A549 (cell line): ENCODE measurements around the gene SELENOW. TPM values are rescaled to one million over a fixed set of nuclear protein-coding genes. Genes with fewer than 3 reads are reported as not detected.

Source experiments
- ATAC-seq, 2 experiments: fragments of 200-7000 bp in 1 of 2; fragments of >200 bp in 1 of 2; cut with Nextera tagmentation in 1 of 2; cut with Tn5 transposase in 1 of 2; 3 replicates each; pipeline versions ENCODE4 v1.8.0 to v1.9.1; 2018 to 2020; ENCODE audit warnings: mild to moderate bottlenecking in 1 of 2, moderate library complexity in 1 of 2
- CTCF ChIA-PET: fragments of 300-600 bp; sonication (Branson Sonifier 250); formaldehyde crosslinking; extraction: SDS; loops from one replicate; lab custom pipeline; 2021; ENCODE audit warnings: antibody characterized with exemption, inconsistent platforms; lab: Yijun Ruan, JAX
- POLR2A ChIA-PET: fragments of 350-600 bp; formaldehyde crosslinking; extraction: SDS; loops from one replicate; lab custom pipeline; 2021; ENCODE audit warnings: antibody characterized with exemption, inconsistent platforms; lab: Yijun Ruan, JAX
- DNase-seq, 2 experiments: peaks; one replicate each; pipeline versions ENCODE4 v3.0.0 to v3.0.0-alpha.2; 2011 to 2016; ENCODE audit warnings: low read depth in 1 of 2, low spot score in 1 of 2
- FAIRE-seq: peaks from 2 replicates; lab custom pipeline; 2011; peaks lifted over from hg19 to GRCh38; lab: Jason Lieb, UNC
- H3K27ac ChIP-seq, 2 experiments: fragments of >200 bp; sonication (Bioruptor Twin); formaldehyde crosslinking; 3 replicates each; pipeline ENCODE4 v1.5.1; 2016 to 2017
- H3K4me1 ChIP-seq: fragments of >200 bp; sonication (Bioruptor Twin); formaldehyde crosslinking; 3 replicates; pipeline ENCODE4 v1.6.1; 2016
- H3K4me2 ChIP-seq: fragments of >200 bp; sonication (Bioruptor Twin); formaldehyde crosslinking; 3 replicates; pipeline ENCODE4 v1.6.1; 2016
- H3K4me3 ChIP-seq: fragments of >200 bp; sonication (Bioruptor Twin); formaldehyde crosslinking; 3 replicates; pipeline ENCODE4 v1.5.1; 2016
- H3K9me3 ChIP-seq: fragments of >200 bp; sonication (Bioruptor Twin); formaldehyde crosslinking; 3 replicates; pipeline ENCODE4 v1.6.1; 2016
- BHLHE40 ChIP-seq: IDR thresholded peaks from 2 replicates; pipeline ENCODE4 v1.6.1; 2012; ENCODE audit warnings: low read depth, low read length, inconsistent platforms
- CBX8 ChIP-seq: fragments of 200-600 bp; sonication (generic); IDR thresholded peaks from 2 replicates; pipeline ENCODE4 v1.6.1; 2016
- CEBPB ChIP-seq, 2 experiments: fragments of >200 bp in 1 of 2; sonication (Bioruptor Twin) in 1 of 2; formaldehyde crosslinking in 1 of 2; IDR thresholded peaks; 2 replicates each; pipeline ENCODE4 v1.6.1; 2012 to 2016
- CTCF ChIP-seq: fragments of >200 bp; sonication (Bioruptor Twin); formaldehyde crosslinking; IDR thresholded peaks from 3 replicates; pipeline ENCODE4 v1.5.1; 2016
- EHF ChIP-seq: fragments of 250-450 bp; sonication (Bioruptor Pico); IDR thresholded peaks from 2 replicates; pipeline ENCODE4 v1.5.0; 2020; ENCODE audit warnings: mild to moderate bottlenecking
- ELK1 ChIP-seq: fragments of 150-350 bp; IDR thresholded peaks from 2 replicates; pipeline ENCODE4 v1.6.1; 2014; ENCODE audit warnings: low read depth, mild to moderate bottlenecking, low read length
- FOSB ChIP-seq: fragments of 250-450 bp; sonication (Bioruptor Pico); IDR thresholded peaks from 2 replicates; pipeline ENCODE4 v1.5.0; 2020; ENCODE audit warnings: mild to moderate bottlenecking, moderate library complexity
- FOXS1 ChIP-seq: fragments of 250-450 bp; sonication (Bioruptor Pico); IDR thresholded peaks from 2 replicates; pipeline ENCODE4 v1.5.0; 2020; ENCODE audit warnings: mild to moderate bottlenecking, moderate library complexity
- GATA3 ChIP-seq: IDR thresholded peaks from 2 replicates; pipeline ENCODE4 v1.6.1; 2012; ENCODE audit warnings: borderline replicate concordance
- HDAC2 ChIP-seq: fragments of 200-600 bp; sonication (generic); IDR thresholded peaks from 2 replicates; pipeline ENCODE4 v1.6.1; 2016
- HOXA7 ChIP-seq: fragments of 250-450 bp; sonication (Bioruptor Pico); IDR thresholded peaks from 2 replicates; pipeline ENCODE4 v1.5.0; 2020; ENCODE audit warnings: mild to moderate bottlenecking, moderate library complexity
- HOXB5 ChIP-seq: fragments of 250-450 bp; sonication (Bioruptor Pico); IDR thresholded peaks from 2 replicates; pipeline ENCODE4 v1.5.0; 2020; ENCODE audit warnings: mild to moderate bottlenecking, moderate library complexity
- JUN ChIP-seq, 2 experiments: fragments of >200 bp; sonication (Bioruptor Twin); formaldehyde crosslinking; IDR thresholded peaks; 2 replicates in 1 of 2; 3 replicates in 1 of 2; pipeline ENCODE4 v1.6.1; 2016 to 2017
- KDM1A ChIP-seq: fragments of 200-600 bp; sonication (generic); IDR thresholded peaks from 2 replicates; pipeline ENCODE4 v1.6.1; 2016; ENCODE audit warnings: low read depth, mild to moderate bottlenecking
- MAFK ChIP-seq: fragments of 450-650 bp; IDR thresholded peaks from 2 replicates; pipeline ENCODE4 v1.6.1; 2014; ENCODE audit not compliant: partially characterized antibody
- MAX ChIP-seq: IDR thresholded peaks from 2 replicates; pipeline ENCODE4 v1.6.1; 2012
- NPAS2 ChIP-seq: fragments of 250-450 bp; sonication (Bioruptor Pico); IDR thresholded peaks from 2 replicates; pipeline ENCODE4 v1.8.0; 2022; ENCODE audit warnings: mild to moderate bottlenecking, moderate library complexity, borderline replicate concordance
- POLR2AphosphoS2 ChIP-seq: conservative IDR thresholded peaks from 2 replicates; pipeline ENCODE4 v1.6.1; 2012; ENCODE audit warnings: low read length, improper control_type of control experiment, inconsistent platforms
- RAD21 ChIP-seq, 2 experiments: fragments of >200 bp in 1 of 2; sonication (Bioruptor Twin) in 1 of 2; formaldehyde crosslinking in 1 of 2; IDR thresholded peaks in 1 of 2; conservative IDR thresholded peaks in 1 of 2; 2 replicates in 1 of 2; 3 replicates in 1 of 2; pipeline ENCODE4 v1.6.1; 2012 to 2018; ENCODE audit warnings: inconsistent platforms in 1 of 2
- RARB ChIP-seq: fragments of 250-450 bp; sonication (Bioruptor Pico); IDR thresholded peaks from 2 replicates; pipeline ENCODE4 v1.8.0; 2021; ENCODE audit warnings: mild to moderate bottlenecking, moderate library complexity
- RCOR1 ChIP-seq: fragments of 150-350 bp; IDR thresholded peaks from 2 replicates; pipeline ENCODE4 v1.6.1; 2014; ENCODE audit warnings: antibody characterized with exemption, low read length, low read depth
- RFX5 ChIP-seq: fragments of 450-650 bp; IDR thresholded peaks from 2 replicates; pipeline ENCODE4 v1.7.1; 2014; ENCODE audit warnings: antibody characterized with exemption, mild to moderate bottlenecking, moderate library complexity
- RNF2 ChIP-seq: fragments of 200-600 bp; sonication (generic); IDR thresholded peaks from 2 replicates; pipeline ENCODE4 v1.6.1; 2016; ENCODE audit warnings: low read depth, mild to moderate bottlenecking, antibody characterized with exemption, moderate library complexity, borderline replicate concordance
- TFCP2L1 ChIP-seq: fragments of 250-450 bp; sonication (Bioruptor Pico); IDR thresholded peaks from 2 replicates; pipeline ENCODE4 v1.5.0; 2021; ENCODE audit warnings: mild to moderate bottlenecking
- TP53 ChIP-seq: fragments of 250-450 bp; sonication (Bioruptor Pico); IDR thresholded peaks from 2 replicates; pipeline ENCODE4 v1.5.0; 2021; ENCODE audit warnings: mild to moderate bottlenecking, moderate library complexity
- ZFP36 ChIP-seq: fragments of 450-650 bp; IDR thresholded peaks from 2 replicates; pipeline ENCODE4 v1.6.1; 2014; ENCODE audit warnings: borderline replicate concordance; ENCODE audit not compliant: partially characterized antibody
- whole genome bisulfite sequencing: methylation state at CpG from one replicate; pipeline ENCODE4 v1.1.6; 2017; ENCODE audit errors: missing lambda C conversion rate; 5-methylcytosine and 5-hydroxymethylcytosine counted together
- polyA plus RNA-seq, 4 experiments: library from polyadenylated mRNA; depleted of rRNA in 3 of 4; stranded (reverse); fragments of >200 nt; fragmentation: RNase III in 1 of 4; extraction: RNeasy Plus Mini Kit Qiagen cat#74134 plus additional on column Dnase treatment in 1 of 4; gene quantifications; 2 replicates in 3 of 4; 3 replicates in 1 of 4; pipeline ENCODE4 v1.2.3, GENCODE V29; 2011 to 2017

Gene SELENOW
- polyA plus RNA-seq, 2 of the 4 experiments (the other 2 are of a cell fraction) = 114 to 155 TPM

- Histone ChIP-seq H3K4me2 (no peak overlapping the region), H3K27ac (no peak overlapping the region), H3K4me3 (no peak overlapping the region), H3K4me1 (no peaks in the 10 kb centered on the region; the same call in 2 of the 3 replicates), H3K9me3 (no peaks in the 10 kb centered on the region)
- FAIRE-seq (no peak), DNase-seq (no peak), ATAC-seq (0 out of 6 replicates have a peak, but pooled peaks of 1 of the 2 experiments have one; percentile 3)
- ChIA-PET POLR2A (interaction anchor here (0.6 to 1.3 kb wide), 3 partner anchors 9 to 86 kb away, joined by 3 to 4 read pairs (median 3); partner anchors contain the start of gene NOP53), CTCF (interaction anchor here (0.8 to 42.0 kb wide), 7 partner anchors 10 to 319 kb away, joined by 3 to 1389 read pairs (median 16); partner anchors contain the start of genes EHD2 and KPTN)
- TF ChIP-seq EHF (no peak), FOSB (CRISPR knock-in tag) (no peak), HOXB5 (CRISPR knock-in tag) (no peak), MAX (no peak), RARB (CRISPR knock-in tag) (no peak), CBX8 (no peak), BHLHE40 (no peak), HOXA7 (CRISPR knock-in tag) (no peak), JUN (IDR thresholded peaks at IDR 0.05) (no peak), ELK1 (no peak), TFCP2L1 (no peak), GATA3 (no peak), NPAS2 (CRISPR knock-in tag) (no peak), HDAC2 (no peak), MAFK (no peak), FOXS1 (CRISPR knock-in tag) (no peak)
- 94% methylated on average over 33 of the region's 36 CpGs for WGBS
Measured at GRCh38 chr19:47755065-47755761, 23.3 kb upstream of the SELENOW start.

- CTCF ChIA-PET = interaction anchor here (0.8 to 42.0 kb wide), 9 partner anchors 8 to 319 kb away, joined by 3 to 1389 read pairs (median 5); partner anchors contain the start of genes EHD2 and KPTN
- ATAC-seq = peak in 1 of 2 experiments; percentile 1; a peak in 1 of 6 replicates
Measured at GRCh38 chr19:47755762-47756626, 22.5 kb upstream of the SELENOW start.

More at GRCh38 chr19:47755762-47756626, 22.5 kb upstream of the SELENOW start:
- no peak for DNase-seq
- TF ChIP-seq HDAC2 = no peak
- no peak for TF ChIP-seq RARB (CRISPR knock-in tag)
- TF ChIP-seq CTCF = no peak
- TF ChIP-seq FOSB (CRISPR knock-in tag) = no peak
- TF ChIP-seq RAD21 (conservative IDR thresholded peaks at IDR 0.05 in 1 of 2, IDR thresholded peaks at IDR 0.05 in 1 of 2) = no peak
- 0 out of 2 replicates have a peak, but pooled peaks have one; percentile 45 for TF ChIP-seq POLR2AphosphoS2
- TF ChIP-seq KDM1A = no peak
- no peak for TF ChIP-seq GATA3
- TF ChIP-seq CEBPB (IDR thresholded peaks at IDR 0.05) = no peak
- TF ChIP-seq RCOR1 = no peak
- TF ChIP-seq RFX5 = no peak
- TF ChIP-seq TFCP2L1 = no peak
- TF ChIP-seq MAFK = no peak
- TF ChIP-seq RNF2 = no peak
- TF ChIP-seq ZFP36 = peak; percentile 46
- no peak for TF ChIP-seq TP53 (CRISPR knock-in tag)
- no peak for FAIRE-seq
- Histone ChIP-seq H3K4me2 (no peak overlapping the region), H3K4me3 (no peak overlapping the region), H3K4me1 (no peaks in the 10 kb centered on the region; the same call in 2 of the 3 replicates), H3K27ac (no peak overlapping the region), H3K9me3 (no peaks in the 10 kb centered on the region)
- 91% methylated on average over 27 of the region's 28 CpGs for WGBS
- POLR2A ChIA-PET = interaction anchor here (0.5 to 1.3 kb wide), 4 partner anchors 8 to 341 kb away, joined by 3 to 4 read pairs (median 3); partner anchors contain the start of gene NOP53
